ENCODE data around the gene ZFP36L1. TPM values are rescaled to one million over a fixed set of nuclear protein-coding genes. Genes with fewer than 3 reads are reported as not detected.

The ZFP36L1 gene
- total and polyA plus RNA-seq, 10 donors, result 65.7 to 443 (median 305) TPM

DNA sequence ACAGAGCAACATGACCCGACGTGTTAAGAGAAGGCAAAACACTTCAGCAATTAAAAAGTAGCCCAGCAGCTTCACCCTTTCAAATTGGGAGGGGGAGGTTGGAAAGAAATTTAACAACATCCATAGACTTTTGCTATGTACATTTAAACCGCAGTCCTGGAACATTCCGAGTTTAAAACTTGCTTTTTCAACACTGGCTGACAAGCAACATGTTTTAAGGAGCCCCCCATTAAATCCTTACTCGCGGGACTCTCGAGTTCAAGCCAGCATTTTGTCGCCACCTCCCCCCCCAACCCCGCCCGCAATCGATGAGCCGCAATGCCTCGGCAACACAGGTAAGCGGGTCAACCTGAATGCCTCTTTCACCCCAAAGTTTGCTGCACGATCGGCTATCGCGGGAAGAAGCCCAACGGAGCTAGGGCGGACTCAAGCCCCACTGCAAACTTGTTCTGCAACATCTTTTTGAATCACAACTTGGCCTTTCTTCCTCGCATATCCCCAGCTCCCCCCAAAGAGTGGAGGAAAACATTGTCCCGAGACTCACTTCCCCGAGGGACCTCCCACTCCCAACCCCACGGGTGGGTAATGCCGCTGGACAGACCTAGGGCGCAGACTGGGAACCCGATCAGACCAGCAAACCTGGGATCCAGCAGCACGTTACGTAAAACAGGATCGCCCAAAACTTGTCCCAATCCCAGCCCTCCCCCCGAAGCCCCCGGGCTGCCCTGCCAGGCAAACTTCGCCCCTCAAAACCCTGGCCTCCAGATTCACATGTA, 777 bp downstream of the ZFP36L1 start:
- H3K4me3 ChIP-seq, result peak overlapping the region; percentile 80 to 99 (median 94)
- peaks cover 21 to 64% (median 39%) of the 10 kb centered on the region in 6 donors for H3K4me1 ChIP-seq
- WGBS, 5 donors, result 0 to 1% (median 1%) methylated on average over 32 to 33 of the region's 33 CpGs
- H3K36me3 ChIP-seq, result peaks cover 5 to 47% (median 34%) of the 10 kb centered on the region in 6 donors
- H3K27me3 ChIP-seq (replicated peaks in 1 of 7), result no peaks in the 10 kb centered on the region
- peak; percentile 87 for DNase-seq
- H3K9me3 ChIP-seq, result no peaks in the 10 kb centered on the region
- TF ChIP-seq POLR2A (IDR thresholded peaks at IDR 0.05) (no peak), POLR2AphosphoS5 (IDR thresholded peaks at IDR 0.05) (no peak)
- TF ChIP-seq, protein P1, sequence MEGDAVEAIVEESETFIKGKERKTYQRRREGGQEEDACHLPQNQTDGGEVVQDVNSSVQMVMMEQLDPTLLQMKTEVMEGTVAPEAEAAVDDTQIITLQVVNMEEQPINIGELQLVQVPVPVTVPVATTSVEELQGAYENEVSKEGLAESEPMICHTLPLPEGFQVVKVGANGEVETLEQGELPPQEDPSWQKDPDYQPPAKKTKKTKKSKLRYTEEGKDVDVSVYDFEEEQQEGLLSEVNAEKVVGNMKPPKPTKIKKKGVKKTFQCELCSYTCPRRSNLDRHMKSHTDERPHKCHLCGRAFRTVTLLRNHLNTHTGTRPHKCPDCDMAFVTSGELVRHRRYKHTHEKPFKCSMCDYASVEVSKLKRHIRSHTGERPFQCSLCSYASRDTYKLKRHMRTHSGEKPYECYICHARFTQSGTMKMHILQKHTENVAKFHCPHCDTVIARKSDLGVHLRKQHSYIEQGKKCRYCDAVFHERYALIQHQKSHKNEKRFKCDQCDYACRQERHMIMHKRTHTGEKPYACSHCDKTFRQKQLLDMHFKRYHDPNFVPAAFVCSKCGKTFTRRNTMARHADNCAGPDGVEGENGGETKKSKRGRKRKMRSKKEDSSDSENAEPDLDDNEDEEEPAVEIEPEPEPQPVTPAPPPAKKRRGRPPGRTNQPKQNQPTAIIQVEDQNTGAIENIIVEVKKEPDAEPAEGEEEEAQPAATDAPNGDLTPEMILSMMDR (IDR thresholded peaks at IDR 0.05 in 8 of 11, conservative IDR thresholded peaks at IDR 0.05 in 3 of 11), result no peak
- intact Hi-C loops (cut with DNase I; ENCODE audit: low total_unique reads), result loop anchor here (2.0 kb wide), 1 partner anchor 109 kb away; no protein-coding TSS in a partner anchor
- H3K27ac ChIP-seq, result peak overlapping the region; percentile 92 to 100 (median 100)

DNA sequence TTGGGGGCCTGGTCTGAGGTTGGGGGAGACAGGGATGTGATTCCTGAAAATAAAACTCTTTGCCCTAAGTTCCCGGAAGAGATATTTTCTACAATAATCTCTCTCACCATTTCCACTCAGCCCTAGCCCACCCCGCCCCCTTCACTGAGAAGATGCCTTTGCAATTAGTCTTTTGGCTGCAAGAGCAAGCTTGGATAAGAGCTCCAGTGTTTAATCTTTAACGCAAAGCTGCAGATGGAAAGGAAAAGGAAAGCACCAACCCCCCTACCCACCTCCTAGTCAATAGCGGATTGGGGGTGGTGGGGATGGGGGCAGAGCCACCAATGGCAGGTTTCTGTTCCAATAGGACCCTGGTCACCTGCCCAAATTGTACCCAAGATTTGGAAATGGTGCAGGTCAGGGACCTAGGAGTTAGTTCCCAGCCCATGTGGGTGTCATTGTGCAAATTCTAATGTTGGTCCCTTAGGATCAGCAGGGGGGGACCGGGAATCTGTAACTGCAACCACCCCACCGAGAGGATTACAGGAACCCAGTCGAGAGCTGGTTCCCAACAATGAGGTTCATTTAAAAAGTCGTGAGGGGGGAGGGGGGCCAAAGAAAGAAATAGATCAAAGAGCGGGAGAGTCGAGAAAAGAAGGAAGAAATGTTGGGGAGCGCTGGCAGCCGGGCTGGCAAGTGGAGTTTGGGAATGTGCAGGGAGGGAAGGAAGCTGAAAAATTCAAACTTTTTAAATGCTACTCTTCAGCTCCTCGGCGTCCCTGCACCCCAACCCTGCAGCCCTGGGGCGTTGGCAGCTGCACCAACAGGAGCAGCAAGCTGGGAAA, 1.6 kb downstream of the ZFP36L1 start:
- Histone ChIP-seq H3K27ac (peak overlapping the region; percentile 92 to 100 (median 100)), H3K9me3 (no peaks in the 10 kb centered on the region), H3K4me1 (peaks cover 21 to 64% (median 39%) of the 10 kb centered on the region in 6 donors), H3K4me3 (peak overlapping the region; percentile 80 to 99 (median 94)), H3K27me3 (replicated peaks in 1 of 7) (no peaks in the 10 kb centered on the region), H3K36me3 (peaks cover 5 to 55% (median 40%) of the 10 kb centered on the region in 6 donors)
- TF ChIP-seq, protein P1 (IDR thresholded peaks at IDR 0.05 in 8 of 11, conservative IDR thresholded peaks at IDR 0.05 in 3 of 11), result no peak
- peak in 1 of 3 donors; percentile 63 for TF ChIP-seq POLR2AphosphoS5 (IDR thresholded peaks at IDR 0.05)
- WGBS, 5 donors, result 0 to 4% (median 1%) methylated on average over 15 of the region's 15 CpGs
- DNase-seq, result peak; percentile 69
- intact Hi-C loops (cut with DNase I; ENCODE audit: low total_unique reads), result loop anchor here (2.0 kb wide), 1 partner anchor 108 kb away; no protein-coding TSS in a partner anchor

- Histone ChIP-seq H3K4me1 (peaks cover 22 to 67% (median 43%) of the 10 kb centered on the region in 6 donors), H3K36me3 (peaks cover 5 to 56% (median 40%) of the 10 kb centered on the region in 6 donors), H3K4me3 (peak overlapping the region; percentile 80 to 99 (median 94)), H3K9me3 (no peaks in the 10 kb centered on the region), H3K27ac (peak overlapping the region; percentile 92 to 100 (median 100)), H3K27me3 (replicated peaks in 1 of 7) (no peaks in the 10 kb centered on the region)
- peak; percentile 71 for DNase-seq
- 2 to 15% (median 8%) methylated on average over 8 of the region's 8 CpGs for WGBS, 5 donors
- intact Hi-C loops (cut with DNase I; ENCODE audit: low total_unique reads), result loop anchor here (2.0 kb wide), 1 partner anchor 108 kb away; no protein-coding TSS in a partner anchor
- TF ChIP-seq POLR2AphosphoS5 (IDR thresholded peaks at IDR 0.05) (peak in 1 of 3 donors; percentile 21), POLR2A (IDR thresholded peaks at IDR 0.05) (no peak)
- TF ChIP-seq, protein P1 (IDR thresholded peaks at IDR 0.05 in 8 of 11, conservative IDR thresholded peaks at IDR 0.05 in 3 of 11), result no peak
Observed at GRCh38 chr14:68790644-68791077, 2.2 kb downstream of the ZFP36L1 start.

Data from spleen (tissue), 11 donors.